Endometrial microvascular endothelial cells (primary cell): Measurements from ENCODE around the gene NFKBIE. TPM values are rescaled to one million over a fixed set of nuclear protein-coding genes. Genes with fewer than 3 reads are reported as not detected.
"Not testable (repeated sequence)": the region's sequence is repeated elsewhere in the genome, so short reads cannot be mapped to it uniquely, and the experiment has no call there.

Experiments
- in situ Hi-C: cut with HindIII; loops from 2 replicates; pipeline ENCODE4 v1.10.0; 2017; ENCODE audit warnings: low sequenced_read_pairs, low pct_unique_long_range_greater_than_20kb; ENCODE audit errors: inconsistent ontology term
- total RNA-seq: library from RNA; depleted of rRNA; stranded (reverse); fragments of >200 nt; gene quantifications from one replicate; pipeline ENCODE4 v1.2.3, GENCODE V29; 2015; ENCODE audit errors: inconsistent ontology term

Gene NFKBIE
- 47.3 TPM for total RNA-seq

- in situ Hi-C loops, result no loop called here
These were observed at the start of gene NFKBIE for GRCh38 chr6:44265007-44265721. TSS of gene NFKBIE (minus strand) at chr6:44265551. CDS start at chr6:44265346, 205 bp downstream.

GRCh38 chr6:44314657-44315056 lies 49.3 kb upstream of the NFKBIE start:
- in situ Hi-C loops, result not testable (repeated sequence)

- in situ Hi-C loops, result no loop called here
These were observed 47.8 kb upstream of the NFKBIE start, which contains the start of gene AARS2 for GRCh38 chr6:44312901-44313788. TSS of gene AARS2 (minus strand) at chr6:44313347. CDS start at chr6:44313323, 24 bp downstream.

GRCh38 chr6:44311767-44312166 lies 46.4 kb upstream of the NFKBIE start:
- in situ Hi-C loops, result no loop called here

GRCh38 chr6:44311304-44311703 lies 46.0 kb upstream of the NFKBIE start:
- in situ Hi-C loops, result no loop called here

- in situ Hi-C loops, result no loop called here
These were observed 44.9 kb upstream of the NFKBIE start for GRCh38 chr6:44310241-44310640.

GRCh38 chr6:44309631-44310030 lies 44.3 kb upstream of the NFKBIE start:
- in situ Hi-C loops, result no loop called here

- in situ Hi-C loops, result no loop called here
These were observed 43.7 kb upstream of the NFKBIE start for GRCh38 chr6:44309092-44309491.

- in situ Hi-C loops, result no loop called here
These were observed 41.9 kb upstream of the NFKBIE start for GRCh38 chr6:44307217-44307616.

- in situ Hi-C loops, result no loop called here
These were observed 41.4 kb upstream of the NFKBIE start for GRCh38 chr6:44306710-44307109.

GRCh38 chr6:44305200-44305725 lies 39.9 kb upstream of the NFKBIE start:
- in situ Hi-C loops, result no loop called here

GRCh38 chr6:44304282-44305199 lies 39.2 kb upstream of the NFKBIE start:
- in situ Hi-C loops, result no loop called here

GRCh38 chr6:44303842-44304241 lies 38.5 kb upstream of the NFKBIE start:
- in situ Hi-C loops, result no loop called here

- in situ Hi-C loops, result no loop called here
These were observed 37.5 kb upstream of the NFKBIE start for GRCh38 chr6:44302856-44303255.

- in situ Hi-C loops, result no loop called here
These were observed 36.6 kb upstream of the NFKBIE start for GRCh38 chr6:44301782-44302564.

GRCh38 chr6:44301106-44301505 lies 35.8 kb upstream of the NFKBIE start:
- in situ Hi-C loops, result no loop called here

- in situ Hi-C loops, result no loop called here
These were observed 35.0 kb upstream of the NFKBIE start for GRCh38 chr6:44300292-44300823.

GRCh38 chr6:44298864-44299263 lies 33.5 kb upstream of the NFKBIE start:
- in situ Hi-C loops, result no loop called here
